Uterus (tissue), 4 donors: ENCODE results near the gene PTGFRN. TPM values are rescaled to one million over a fixed set of nuclear protein-coding genes. Genes with fewer than 3 reads are reported as not detected.
"Not testable (repeated sequence)": the region's sequence is repeated elsewhere in the genome, so short reads cannot be mapped to it uniquely, and the experiment has no call there.

Experiments used
- DNase-seq, 2 donors: peaks; one replicate each; pipeline ENCODE4 v3.0.0-alpha.2; 2019 to 2020
- H3K27ac ChIP-seq, 2 donors: fragments of 200-600 bp; sonication (generic); 1 replicate in 1 of 2; 2 replicates in 1 of 2; pipeline ENCODE4 v1.5.1; 2016 to 2018
- H3K27me3 ChIP-seq, 2 donors: fragments of 200-600 bp; sonication (generic); one replicate each; pipeline ENCODE4 v1.5.1; 2018 to 2019; ENCODE audit warnings: control low read depth in 1 of 2
- H3K36me3 ChIP-seq, 2 donors: fragments of 200-600 bp; sonication (generic); one replicate each; pipeline ENCODE4 v1.5.1; 2019; ENCODE audit warnings: control low read depth in 1 of 2
- H3K4me1 ChIP-seq, 2 donors: fragments of 200-600 bp; sonication (generic); one replicate each; pipeline ENCODE4 v1.5.1; 2018 to 2019; ENCODE audit warnings: control low read depth in 1 of 2
- H3K4me3 ChIP-seq, 2 donors: fragments of 200-600 bp; sonication (generic); 1 replicate in 1 of 2; 2 replicates in 1 of 2; pipeline ENCODE4 v1.5.1; 2018 to 2019; ENCODE audit warnings: mild to moderate bottlenecking in 1 of 2
- H3K9me3 ChIP-seq, 2 donors: fragments of 200-600 bp; sonication (generic); one replicate each; pipeline ENCODE4 v1.5.1; 2019; ENCODE audit warnings: control low read depth in 1 of 2
- POLR2A ChIP-seq, 2 donors: fragments of 450-650 bp; IDR thresholded peaks; one replicate each; pipeline ENCODE4 v1.6.1; 2016; ENCODE audit warnings: antibody characterized with exemption in 2 of 2, mild to moderate bottlenecking in 1 of 2, moderate library complexity in 1 of 2
- intact Hi-C: fragments of 100-400 bp; cut with DNase I; formaldehyde crosslinking; loops from one replicate; pipeline ENCODE4 v1.15.1; 2023; ENCODE audit warnings: low total_unique reads
- total RNA-seq, 4 donors: library from RNA; depleted of rRNA in 3 of 4; stranded (reverse); fragments of >200 nt in 3 of 4; gene quantifications; one replicate each; pipeline versions ENCODE4 v1.1.0 to v1.2.4, GENCODE V29; 2014 to 2023
- TF ChIP-seq, protein P1 (sequence below), 4 experiments: fragments of 200-600 bp in 2 of 4; fragments of 450-650 bp in 2 of 4; sonication (generic) in 2 of 4; IDR thresholded peaks; one replicate each; pipeline ENCODE4 v1.5.1; 2016 to 2019; ENCODE audit warnings: antibody characterized with exemption in 4 of 4, mild to moderate bottlenecking in 2 of 4, moderate library complexity in 1 of 4
- donor health status: DM: yes; HTN: yes; CAD: no.

The PTGFRN gene
- total RNA-seq: 100 to 1,000 TPM in 2 of 4 donors, 10 to 100 TPM in 2; 32.4 to 134 (median 88.8) TPM

DNA sequence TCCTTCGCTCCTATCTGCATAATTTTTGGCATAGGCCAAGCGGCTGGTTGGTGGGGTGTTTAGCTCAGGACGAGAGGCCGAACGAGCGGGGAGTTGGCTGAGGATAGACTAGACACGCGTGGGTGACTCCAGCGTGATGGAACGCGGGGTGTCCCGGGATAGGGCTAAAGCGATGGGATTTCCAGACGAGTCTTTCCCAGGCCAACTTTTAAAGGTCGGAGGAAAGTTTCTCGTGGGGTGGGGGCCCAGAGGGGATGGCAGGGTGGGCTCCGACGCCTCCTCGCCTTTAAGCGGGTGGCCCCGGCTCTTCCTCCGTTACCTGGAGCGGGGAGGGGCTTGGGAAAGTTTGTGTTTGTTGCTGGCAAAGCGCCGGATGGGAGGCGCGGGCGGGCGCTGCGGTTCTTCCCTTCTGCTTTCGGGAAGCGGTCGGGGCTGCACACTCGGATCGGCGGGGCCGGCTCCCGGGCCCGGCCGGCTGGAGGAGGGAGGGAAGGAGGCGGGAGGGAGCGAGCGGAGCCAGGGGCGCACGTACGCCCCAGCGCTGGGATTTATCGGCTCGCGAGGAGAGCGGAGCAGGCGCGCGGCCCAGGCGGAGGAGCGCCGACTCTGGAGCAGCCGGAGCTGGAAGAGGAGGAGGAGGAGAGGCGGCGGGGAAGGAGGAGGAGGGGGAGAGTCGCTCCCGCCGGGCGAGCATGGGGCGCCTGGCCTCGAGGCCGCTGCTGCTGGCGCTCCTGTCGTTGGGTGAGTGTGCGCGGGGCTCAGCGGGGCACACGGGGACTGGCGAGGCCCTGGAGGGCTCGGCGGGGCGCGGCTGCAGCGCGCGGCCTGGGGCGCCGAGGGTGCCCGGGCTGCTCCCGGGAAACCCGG lies at the start of gene PTGFRN:
Gene PTGFRN, plus strand, starts transcription at position 405 of the 867 bp plus-strand sequence. Its CDS starts 288 bp downstream, at position 693.
- Histone ChIP-seq H3K4me1 (peaks cover 0 to 4% of the 10 kb centered on the region in 2 donors), H3K27me3 (no peaks in the 10 kb centered on the region), H3K27ac (peak within 1 kb of the TSS; percentile 88 to 95), H3K4me3 (peak within 1 kb of the TSS; percentile 56 to 66), H3K36me3 (no peaks in the 10 kb centered on the region), H3K9me3 (no peaks in the 10 kb centered on the region)
- TF ChIP-seq POLR2A (IDR thresholded peaks at IDR 0.05): peak in 1 of 2 donors; percentile 59
- TF ChIP-seq, protein P1, sequence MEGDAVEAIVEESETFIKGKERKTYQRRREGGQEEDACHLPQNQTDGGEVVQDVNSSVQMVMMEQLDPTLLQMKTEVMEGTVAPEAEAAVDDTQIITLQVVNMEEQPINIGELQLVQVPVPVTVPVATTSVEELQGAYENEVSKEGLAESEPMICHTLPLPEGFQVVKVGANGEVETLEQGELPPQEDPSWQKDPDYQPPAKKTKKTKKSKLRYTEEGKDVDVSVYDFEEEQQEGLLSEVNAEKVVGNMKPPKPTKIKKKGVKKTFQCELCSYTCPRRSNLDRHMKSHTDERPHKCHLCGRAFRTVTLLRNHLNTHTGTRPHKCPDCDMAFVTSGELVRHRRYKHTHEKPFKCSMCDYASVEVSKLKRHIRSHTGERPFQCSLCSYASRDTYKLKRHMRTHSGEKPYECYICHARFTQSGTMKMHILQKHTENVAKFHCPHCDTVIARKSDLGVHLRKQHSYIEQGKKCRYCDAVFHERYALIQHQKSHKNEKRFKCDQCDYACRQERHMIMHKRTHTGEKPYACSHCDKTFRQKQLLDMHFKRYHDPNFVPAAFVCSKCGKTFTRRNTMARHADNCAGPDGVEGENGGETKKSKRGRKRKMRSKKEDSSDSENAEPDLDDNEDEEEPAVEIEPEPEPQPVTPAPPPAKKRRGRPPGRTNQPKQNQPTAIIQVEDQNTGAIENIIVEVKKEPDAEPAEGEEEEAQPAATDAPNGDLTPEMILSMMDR (IDR thresholded peaks at IDR 0.05): no peak
- intact Hi-C loops: no loop called here
- DNase-seq: peak; percentile 81

DNA sequence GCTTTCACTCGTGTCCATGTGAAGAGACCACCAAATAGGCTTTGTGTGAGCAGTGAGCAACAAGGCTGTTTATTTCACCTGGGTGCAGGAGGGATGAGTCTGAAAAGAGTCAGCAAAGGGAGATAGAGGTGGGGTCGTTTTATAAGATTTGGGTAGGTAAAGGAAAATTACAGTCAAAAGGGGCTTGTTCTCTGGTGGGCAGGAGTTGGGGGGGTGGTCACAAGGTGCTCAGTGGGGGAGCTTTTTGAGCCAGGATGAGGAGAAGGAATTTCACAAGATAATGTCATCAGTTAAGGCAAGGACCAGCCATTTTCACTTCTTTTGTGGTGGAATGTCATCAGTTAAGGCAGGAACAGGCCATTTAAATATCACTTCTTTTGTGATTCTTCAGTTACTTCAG lies 49.5 kb upstream of the PTGFRN start:
- H3K36me3 ChIP-seq, H3K27ac ChIP-seq, DNase-seq, H3K4me3 ChIP-seq, intact Hi-C loops, H3K9me3 ChIP-seq, H3K4me1 ChIP-seq, H3K27me3 ChIP-seq: not testable (repeated sequence)

DNA sequence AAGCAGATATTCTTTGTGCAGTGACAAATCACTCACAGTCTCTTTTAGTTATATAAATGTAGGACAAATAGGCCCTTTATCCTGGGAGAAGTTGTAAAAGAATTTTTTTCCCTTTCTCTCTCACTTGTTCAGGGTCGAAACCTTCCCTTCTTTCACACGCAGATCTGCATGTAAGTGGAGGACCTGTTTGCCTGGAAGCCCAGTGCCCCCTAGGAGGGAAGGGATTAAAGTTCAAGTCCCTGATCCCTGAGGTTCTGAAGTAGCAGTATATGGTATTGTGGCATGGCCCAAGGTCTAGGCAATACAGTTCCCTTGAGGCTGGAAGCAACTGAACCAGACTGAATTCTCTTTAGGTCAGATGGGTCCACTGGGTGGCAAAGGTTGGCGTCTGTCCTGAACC lies 48.6 kb upstream of the PTGFRN start:
- Histone ChIP-seq H3K27me3 (no peaks in the 10 kb centered on the region), H3K9me3 (no peaks in the 10 kb centered on the region), H3K36me3 (no peaks in the 10 kb centered on the region), H3K4me3 (no peak overlapping the region), H3K27ac (no peak overlapping the region), H3K4me1 (peaks cover 0 to 2% of the 10 kb centered on the region in 2 donors)
- TF ChIP-seq POLR2A (IDR thresholded peaks at IDR 0.05): no peak
- TF ChIP-seq, protein P1 (IDR thresholded peaks at IDR 0.05): no peak
- intact Hi-C loops: no loop called here
- no peak for DNase-seq

DNA sequence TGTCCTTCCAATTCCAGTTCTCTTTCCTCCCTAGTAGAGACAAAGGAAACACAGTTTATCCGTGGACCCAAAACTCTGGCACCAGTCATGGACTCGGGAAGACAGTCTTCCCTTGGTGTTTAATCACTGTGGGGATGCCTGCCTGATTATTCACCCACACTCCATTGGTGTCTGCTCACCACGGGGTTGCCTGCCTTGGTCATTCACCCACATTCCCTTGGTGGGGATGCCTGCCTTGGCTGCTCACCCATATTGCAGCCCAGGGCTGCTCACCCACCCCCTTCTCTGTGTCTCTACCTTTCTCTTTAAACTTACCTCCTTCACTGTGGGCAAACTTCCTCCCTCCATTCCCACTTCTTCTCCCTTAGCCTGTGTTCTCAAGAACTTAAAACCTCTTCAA lies 46.7 kb upstream of the PTGFRN start:
- intact Hi-C loops, H3K4me3 ChIP-seq, H3K27ac ChIP-seq, H3K4me1 ChIP-seq, H3K9me3 ChIP-seq, H3K27me3 ChIP-seq, DNase-seq, H3K36me3 ChIP-seq: not testable (repeated sequence)

DNA sequence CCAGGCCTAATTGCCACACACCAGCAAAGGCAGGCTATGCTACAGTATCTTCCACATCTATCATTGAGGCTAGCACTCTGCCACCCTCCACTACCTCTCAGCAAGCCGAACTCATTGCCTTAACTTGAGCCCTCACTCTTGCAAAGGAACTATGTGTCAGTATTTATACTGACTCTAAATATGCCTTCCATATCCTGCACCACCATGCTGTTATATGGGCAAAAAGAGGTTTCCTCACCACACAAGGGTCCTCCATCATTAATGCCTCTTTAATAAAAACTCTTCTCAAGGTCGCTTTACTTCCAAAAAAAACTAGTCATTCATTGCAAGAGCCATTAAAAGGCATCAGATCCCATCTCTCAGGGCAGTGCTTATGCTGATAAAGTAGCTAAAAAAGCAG lies 43.2 kb upstream of the PTGFRN start:
- H3K27ac ChIP-seq, H3K4me3 ChIP-seq, H3K27me3 ChIP-seq, H3K9me3 ChIP-seq, DNase-seq, H3K4me1 ChIP-seq, H3K36me3 ChIP-seq, intact Hi-C loops: not testable (repeated sequence)

DNA sequence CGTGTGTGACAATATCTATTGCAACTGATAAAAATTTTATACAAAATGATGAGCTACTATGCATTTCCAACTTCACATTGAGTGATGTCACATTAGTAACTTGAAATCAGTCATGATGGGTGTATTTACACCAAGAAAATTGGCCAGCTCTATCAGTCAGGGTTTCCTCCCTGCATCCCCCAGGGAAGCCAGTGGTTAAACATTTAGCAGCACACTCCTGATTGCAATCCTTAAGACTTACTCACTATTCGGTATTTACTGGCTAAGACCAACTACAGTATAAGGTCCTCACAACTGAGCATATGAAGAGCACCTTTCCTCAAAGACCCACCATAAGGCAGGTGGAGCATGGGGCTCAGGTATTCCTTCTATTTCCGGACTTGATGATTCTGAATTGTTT lies 41.3 kb upstream of the PTGFRN start:
- Histone ChIP-seq H3K4me3 (no peak overlapping the region), H3K9me3 (no peaks in the 10 kb centered on the region), H3K27ac (no peak overlapping the region), H3K4me1 (no peaks in the 10 kb centered on the region), H3K27me3 (no peaks in the 10 kb centered on the region), H3K36me3 (no peaks in the 10 kb centered on the region)
- DNase-seq: no peak
- TF ChIP-seq, protein P1 (IDR thresholded peaks at IDR 0.05): no peak
- no peak for TF ChIP-seq POLR2A (IDR thresholded peaks at IDR 0.05)
- intact Hi-C loops: no loop called here
